Sigmoid colon (tissue), 4 donors: Measurements from ENCODE around the gene CBLB.

ENCODE experiments used
- CTCF ChIP-seq, 4 experiments: fragments of 450-650 bp in 3 of 4; fragments of 200-600 bp in 1 of 4; IDR thresholded peaks; one replicate each; pipeline ENCODE4 v1.5.1; 2016 to 2019; ENCODE audit warnings: antibody characterized with exemption in 4 of 4, mild to moderate bottlenecking in 3 of 4, moderate library complexity in 2 of 4
- EP300 ChIP-seq, 4 donors: sonication (generic); formaldehyde crosslinking; IDR thresholded peaks; one replicate each; pipeline ENCODE4 v1.6.1; 2017; ENCODE audit warnings: antibody characterized with exemption in 4 of 4
- POLR2A ChIP-seq, 2 donors: fragments of 450-650 bp; IDR thresholded peaks; one replicate each; pipeline ENCODE4 v1.6.1; 2016; ENCODE audit warnings: antibody characterized with exemption in 2 of 2, mild to moderate bottlenecking in 2 of 2, moderate library complexity in 2 of 2

DNA sequence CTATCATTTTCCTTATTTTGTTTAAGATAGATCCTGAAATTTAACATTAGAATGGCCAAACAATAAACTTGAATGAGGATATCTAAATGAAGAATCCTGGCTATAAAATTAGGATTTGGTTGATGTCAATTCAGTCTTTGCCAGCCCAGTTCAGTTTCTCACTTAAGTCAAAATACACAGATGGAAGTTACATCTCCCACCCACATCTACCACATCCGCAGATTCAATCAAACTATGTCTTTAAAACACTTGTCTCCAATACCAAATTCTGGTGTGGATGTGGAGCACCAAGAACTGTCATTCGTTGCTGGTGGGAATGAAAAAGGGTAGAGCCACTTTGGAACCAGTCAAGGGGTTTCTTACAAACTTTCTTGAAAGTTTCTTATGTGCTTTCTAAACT lies 18.2 kb downstream of the CBLB start:
- no peak for TF ChIP-seq CTCF (IDR thresholded peaks at IDR 0.05)
- TF ChIP-seq EP300 (IDR thresholded peaks at IDR 0.05) = no peak
- TF ChIP-seq POLR2A (IDR thresholded peaks at IDR 0.05) = no peak
